NCI-H2227 treated with DMSO at 0.1 percent for 48 hours (cell line): ENCODE results near the gene PLB1.

Source experiments
- DNase-seq: peaks from one replicate; lab custom pipeline; 2025; lab: John Stamatoyannopoulos, UW

PLB1 gene

GRCh38 chr2:28612131-28612812 is 116.4 kb downstream of the PLB1 start:
- no peak for DNase-seq

DNA sequence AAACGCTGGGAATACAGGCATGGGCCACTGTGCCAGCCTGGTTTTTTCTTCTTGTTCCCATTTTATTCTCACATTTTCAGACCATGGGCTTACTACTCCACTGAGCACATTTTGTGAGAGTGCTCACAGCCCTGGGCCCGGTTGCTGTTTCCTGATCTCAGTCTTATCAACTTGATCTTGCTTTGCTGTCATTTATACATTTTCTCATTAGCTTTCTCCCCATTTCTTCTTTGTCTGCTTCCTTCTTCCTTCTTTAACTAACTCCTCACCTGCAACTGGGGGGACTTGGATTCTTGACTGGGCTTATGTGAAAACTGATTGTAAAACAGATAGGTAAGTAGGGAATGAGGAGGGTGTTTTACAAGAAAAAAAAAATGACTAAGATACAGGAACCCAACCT is 117.3 kb downstream of the PLB1 start:
- DNase-seq: no peak

DNA sequence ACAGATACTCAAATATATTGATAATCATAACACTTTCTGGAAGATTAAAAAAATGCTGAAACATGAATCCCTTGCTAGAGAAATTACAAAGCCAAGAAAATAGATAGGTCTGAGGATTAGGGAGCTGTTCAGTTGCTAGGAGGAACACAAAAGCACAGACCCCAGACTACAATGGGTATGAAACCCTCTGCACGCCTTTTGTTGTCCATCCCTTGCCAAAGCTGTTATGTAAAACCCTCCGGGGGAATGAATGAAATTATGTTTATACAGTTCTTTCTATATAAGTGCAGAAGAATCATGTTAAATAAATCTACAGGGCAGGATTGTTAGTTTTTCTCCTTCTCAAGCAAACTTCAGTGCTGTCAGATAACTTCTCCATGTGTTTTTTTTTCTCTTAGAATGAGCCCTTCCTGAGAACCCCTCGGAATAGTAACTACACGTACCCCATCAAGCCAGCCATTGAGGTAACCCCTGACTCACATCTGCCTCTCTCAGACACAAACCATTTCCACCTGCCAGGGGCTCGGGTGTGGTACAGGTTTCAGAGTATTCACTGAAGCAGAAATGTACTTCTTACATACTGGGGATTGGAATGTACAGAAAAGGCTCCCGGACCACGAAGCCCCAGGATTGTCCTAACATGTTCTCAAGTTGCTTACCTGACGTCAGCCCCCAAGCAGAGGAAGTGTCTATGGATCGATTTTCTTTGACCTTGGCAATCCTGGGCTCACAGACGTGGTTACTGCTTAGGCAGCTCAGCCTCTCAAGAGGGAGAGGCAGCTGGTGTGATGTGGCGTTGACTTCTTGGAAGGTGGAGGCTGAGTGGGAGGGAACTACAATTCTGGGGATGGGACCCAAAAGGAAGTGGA is 118.0 kb downstream of the PLB1 start:
- DNase-seq: peak; percentile 39

GRCh38 chr2:28615706-28616105 is 119.8 kb downstream of the PLB1 start:
- DNase-seq: no peak

GRCh38 chr2:28616396-28616999 is 120.6 kb downstream of the PLB1 start:
- DNase-seq: no peak

DNA sequence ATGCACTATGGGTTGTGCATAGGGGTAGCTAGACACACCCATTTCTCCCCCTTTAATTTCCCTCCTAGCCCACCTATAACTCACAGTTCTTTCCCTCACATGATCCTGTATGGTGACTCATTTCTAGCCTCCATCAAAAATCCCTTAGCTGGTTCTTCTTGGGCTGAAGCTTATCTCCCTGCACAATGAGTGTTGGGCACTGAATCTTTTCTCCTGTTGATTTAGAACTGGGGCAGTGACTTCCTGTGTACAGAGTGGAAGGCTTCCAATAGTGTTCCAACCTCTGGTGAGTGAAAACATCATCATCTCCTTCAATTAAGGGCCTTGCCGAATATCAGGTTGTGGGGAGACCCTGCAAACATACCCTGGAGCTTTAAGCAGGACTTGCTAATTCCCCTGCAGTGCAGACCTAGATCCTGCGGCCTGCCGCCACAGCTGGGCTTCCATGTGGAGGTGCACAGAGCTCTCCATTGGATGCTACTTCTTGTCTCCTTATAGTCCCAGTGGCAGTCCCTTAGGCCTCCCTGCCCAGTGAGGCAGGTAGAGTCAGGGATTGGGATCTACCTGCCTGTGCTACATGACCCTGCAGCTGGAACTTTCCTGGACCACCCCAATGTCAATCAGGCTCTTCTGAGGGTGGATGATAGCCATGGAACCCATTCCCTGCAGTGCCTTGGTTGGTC is 121.8 kb downstream of the PLB1 start:
- DNase-seq: no peak

DNA sequence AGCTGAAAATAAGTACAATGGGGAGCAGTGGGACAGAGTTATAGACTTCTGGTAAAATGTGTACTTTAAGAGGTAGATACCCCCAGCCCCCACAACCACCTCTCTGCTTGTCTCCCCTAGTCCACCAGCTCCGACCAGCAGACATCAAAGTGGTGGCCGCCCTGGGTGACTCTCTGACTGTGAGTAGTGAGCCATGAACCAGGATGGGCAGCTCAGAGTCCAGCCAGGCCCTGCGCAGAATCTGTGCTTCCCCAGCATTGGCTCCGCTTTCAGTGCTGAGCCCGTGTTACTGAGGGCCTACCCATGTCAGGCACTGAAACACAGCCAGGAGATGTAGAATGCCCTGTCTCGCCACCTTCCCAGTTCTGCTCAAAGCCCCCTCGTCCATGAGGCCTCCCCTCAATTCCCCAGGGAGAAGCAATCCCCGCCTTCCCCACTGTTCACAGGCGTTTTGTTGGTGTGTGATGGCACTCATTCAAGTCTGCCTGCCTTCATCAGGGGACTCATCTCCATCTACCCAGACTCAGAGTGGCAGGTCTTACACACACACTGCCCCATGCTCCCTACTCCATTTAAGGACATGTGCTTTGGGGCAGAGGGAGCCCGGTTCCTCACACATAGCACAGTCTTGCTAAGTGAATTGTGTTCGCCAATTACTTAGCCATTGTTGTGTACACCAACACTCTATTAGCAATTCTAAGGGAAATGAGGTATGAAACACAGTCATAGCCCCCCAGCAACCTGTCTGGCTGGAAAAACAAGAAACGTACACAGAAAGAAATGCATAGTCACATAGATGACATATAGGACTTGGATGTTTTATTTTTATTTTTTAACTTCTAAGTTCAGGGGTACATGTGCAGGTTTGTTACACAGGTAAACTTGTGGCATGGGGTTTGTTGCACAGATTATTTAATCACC is 122.6 kb downstream of the PLB1 start:
- DNase-seq: no peak

DNA sequence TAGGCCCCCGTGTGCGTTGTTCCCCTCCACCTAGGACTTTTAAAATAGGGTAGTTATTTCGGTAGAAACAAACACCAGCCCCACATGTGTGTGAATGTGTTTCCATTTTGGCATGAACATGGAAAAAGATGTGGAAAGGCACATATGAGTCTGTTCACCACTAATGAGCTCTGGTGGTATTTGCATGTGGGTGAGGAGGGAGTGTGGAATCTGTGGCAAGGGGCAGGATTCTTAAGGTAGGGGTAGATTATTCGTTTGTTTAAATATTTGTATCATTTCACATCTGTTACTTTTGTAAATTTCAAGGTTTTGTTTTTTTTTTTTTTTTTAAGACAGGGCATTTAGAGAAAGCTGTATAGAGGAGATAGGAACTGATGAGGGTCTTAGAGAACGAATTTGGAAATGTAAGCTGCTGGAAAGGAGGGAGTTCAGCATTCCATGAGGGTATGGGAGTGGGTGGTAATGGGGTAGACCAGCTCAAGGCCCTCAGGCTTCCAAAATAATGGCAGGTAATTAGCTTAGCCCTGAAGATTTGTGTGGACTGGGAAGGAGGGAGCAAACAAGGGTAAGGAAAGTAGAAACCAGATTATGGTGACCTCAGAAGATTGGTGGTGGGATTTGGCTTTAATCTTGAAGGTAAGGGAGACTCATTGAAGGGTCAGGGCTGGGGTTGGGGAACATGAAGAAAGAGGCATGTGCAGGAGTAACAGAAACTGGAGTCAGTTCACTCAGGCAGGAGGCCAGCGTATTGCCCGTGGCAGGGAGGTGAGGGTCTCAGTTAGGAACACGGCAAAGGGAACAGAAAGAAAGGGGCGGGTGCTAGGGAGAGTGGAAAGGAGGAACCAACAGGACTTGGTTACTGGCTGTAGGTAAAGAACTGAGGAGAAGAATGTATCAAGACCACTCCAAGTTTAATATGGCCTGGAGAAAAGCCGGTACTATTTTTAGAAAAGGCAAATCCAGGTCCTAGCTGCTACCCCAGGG is 123.6 kb downstream of the PLB1 start:
- DNase-seq: no peak

GRCh38 chr2:28620291-28620793 is 124.5 kb downstream of the PLB1 start:
- DNase-seq: no peak

DNA sequence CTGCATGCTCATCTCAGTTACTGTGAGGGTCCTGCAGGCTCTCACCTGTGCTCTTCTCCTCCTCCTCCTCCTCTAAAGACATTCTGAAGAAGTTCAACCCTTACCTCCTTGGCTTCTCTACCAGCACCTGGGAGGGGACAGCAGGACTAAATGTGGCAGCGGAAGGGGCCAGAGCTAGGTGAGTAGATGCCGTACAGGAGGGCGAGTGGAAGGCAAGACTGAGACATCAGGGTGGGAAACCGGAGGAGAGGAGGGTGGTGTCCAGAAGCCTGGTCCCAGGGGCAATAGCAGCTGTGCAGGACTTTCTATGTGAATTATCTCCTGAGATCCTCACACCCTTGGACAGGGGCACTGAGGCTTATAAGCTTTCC is 124.9 kb downstream of the PLB1 start:
- DNase-seq: no peak

- DNase-seq: peak; percentile 39
These were observed 125.6 kb downstream of the PLB1 start for GRCh38 chr2:28621172-28622100.

GRCh38 chr2:28622101-28622499 is 126.2 kb downstream of the PLB1 start:
- DNase-seq: no peak

- no peak for DNase-seq
These were observed 127.9 kb downstream of the PLB1 start for GRCh38 chr2:28623582-28624405.

- DNase-seq: no peak
These were observed 128.6 kb downstream of the PLB1 start for GRCh38 chr2:28624436-28624792.

DNA sequence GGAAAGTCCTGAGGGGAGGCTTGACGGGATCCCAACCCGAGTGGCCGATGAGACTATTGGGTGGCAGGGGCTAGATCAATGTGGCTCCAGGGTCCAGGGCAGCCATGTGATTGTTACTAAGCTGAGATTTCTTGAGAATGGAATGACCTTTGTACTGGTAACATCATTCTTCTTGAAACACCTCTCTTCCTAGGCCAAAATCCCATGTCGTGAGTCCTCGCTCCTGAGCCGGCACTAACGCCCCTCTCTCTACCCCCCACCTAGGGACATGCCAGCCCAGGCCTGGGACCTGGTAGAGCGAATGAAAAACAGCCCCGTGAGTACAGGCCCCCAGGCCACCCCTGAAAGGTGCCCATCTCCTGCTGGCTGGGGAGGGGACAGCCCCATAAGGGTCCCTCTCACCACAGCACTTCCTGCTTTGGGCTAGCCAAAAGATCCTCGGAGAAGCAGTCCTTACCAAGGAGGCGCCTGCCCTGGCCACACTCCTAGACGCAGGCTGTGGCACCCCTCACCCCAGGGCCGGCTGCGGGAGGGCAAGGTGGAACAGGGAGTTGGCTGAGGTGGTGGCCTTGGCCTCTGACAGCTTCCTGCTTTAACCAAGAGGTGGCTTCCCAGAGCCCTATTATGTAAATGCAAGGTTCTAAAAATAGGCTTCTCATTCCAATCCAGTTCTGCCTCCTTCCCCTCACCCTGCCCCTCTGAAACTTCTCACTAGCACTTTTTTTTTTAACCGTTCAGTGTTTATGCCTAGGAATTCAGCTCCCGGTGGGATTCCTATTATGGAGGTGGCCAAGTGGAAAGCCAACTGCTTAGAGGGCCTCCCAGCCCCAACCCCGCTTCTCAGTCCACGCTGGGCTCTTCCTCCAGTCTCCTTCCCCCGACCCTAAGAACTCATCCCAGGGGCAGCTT is 129.2 kb downstream of the PLB1 start:
- DNase-seq: no peak

DNA sequence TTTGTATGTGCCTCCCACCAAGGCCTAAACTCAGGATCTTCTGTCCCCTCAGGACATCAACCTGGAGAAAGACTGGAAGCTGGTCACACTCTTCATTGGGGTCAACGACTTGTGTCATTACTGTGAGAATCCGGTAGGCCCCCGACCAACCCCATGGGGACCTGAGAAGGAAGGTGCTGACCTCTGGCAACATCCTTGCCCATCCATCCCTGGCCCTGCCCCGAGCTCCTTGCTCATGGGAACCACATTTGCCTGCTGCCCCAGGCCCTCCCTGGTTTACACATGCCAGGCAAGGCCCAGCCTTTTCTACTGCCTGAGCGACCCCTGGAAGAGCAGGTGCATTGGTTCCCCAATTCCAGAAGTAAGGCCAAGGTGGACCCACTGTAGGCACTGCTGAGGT is 130.5 kb downstream of the PLB1 start:
- no peak for DNase-seq

GRCh38 chr2:28626891-28627421 is 131.1 kb downstream of the PLB1 start:
- DNase-seq: no peak
